ENCODE measurements around the gene JCHAIN.
A peak's percentile ranks its signal among the peaks of the same experiment; 100 is the strongest.
"Not testable (repeated sequence)": the region's sequence is repeated elsewhere in the genome, so short reads cannot be mapped to it uniquely, and the experiment has no call there.

JCHAIN gene

DNA sequence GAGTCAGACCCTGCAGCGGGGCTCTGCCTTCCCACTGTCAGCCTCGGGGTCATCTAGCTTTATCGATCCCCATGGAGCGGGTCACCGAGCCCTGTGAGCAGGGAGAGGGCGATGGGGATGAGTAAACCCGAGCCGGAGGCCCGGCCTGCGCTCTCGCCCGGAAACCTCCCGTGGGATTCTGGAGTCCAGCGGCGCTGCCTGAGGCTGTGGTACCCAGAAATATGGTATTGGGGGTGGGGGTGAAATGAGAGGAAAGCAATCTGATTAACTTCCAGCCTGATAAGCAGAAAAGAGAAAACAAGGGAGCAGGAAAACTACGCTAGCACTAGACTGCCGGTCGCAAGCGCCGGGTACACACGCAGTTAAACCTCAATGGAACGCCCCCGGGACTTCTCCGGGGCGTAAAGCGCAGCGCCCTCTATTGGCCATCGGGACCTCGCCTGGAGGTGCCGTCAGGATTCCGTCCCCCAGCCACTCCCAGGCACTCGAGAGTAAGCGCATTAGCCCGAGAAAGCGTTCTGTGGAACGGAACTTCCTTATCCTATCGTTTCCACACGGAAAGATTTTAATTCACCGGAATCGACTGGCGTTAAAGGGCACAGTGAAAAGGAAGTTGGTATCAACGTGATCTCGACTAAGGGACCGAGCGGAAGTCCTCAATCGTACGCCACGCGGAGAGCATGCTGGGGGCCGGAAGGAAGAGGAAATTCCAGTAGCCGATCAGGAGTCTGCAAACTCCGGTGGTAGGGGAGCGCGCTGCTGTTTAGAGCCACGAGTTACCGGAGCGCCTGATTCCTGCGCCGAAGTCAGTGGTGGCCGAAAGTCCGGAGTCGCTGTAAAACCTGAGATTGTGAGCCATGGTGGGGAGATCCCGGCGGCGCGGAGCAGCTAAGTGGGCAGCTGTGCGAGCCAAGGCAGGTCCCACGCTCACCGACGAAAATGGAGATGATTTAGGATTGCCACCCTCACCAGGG, 21.8 kb upstream of the JCHAIN start, which contains the start of gene UTP3:
UTP3 (plus strand) TSS at position 712 of the 974 bp plus-strand sequence; CDS start at position 858, 146 bp downstream.
- DNase-seq = peak; percentile 98 to 99

DNA sequence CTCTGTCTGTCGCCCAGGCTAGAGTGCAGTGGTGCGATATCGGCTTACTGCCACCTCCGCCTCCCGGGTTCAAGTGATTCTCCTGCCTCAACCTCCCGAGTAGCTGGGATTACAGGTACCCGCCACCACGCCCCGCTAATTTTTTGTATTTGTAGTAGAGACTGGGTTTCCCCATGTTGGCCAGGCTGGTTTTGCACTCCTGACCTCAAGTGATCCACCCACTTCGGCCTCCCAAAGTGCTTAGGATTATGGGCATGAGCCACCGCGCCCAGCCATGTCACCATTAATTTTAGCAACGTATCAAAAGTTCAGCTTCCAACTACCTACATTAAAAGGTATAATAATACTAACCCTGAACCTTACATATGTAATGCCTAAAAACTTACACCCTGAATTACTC, 21.1 kb upstream of the JCHAIN start:
- DNase-seq = peak in 1 of 2 donors; percentile 32

- DNase-seq = not testable (repeated sequence)
Observed at GRCh38 chr4:70682142-70682541, 15.8 kb upstream of the JCHAIN start.

- DNase-seq = no peak
Observed at GRCh38 chr4:70681704-70682103, 15.4 kb upstream of the JCHAIN start.

DNA sequence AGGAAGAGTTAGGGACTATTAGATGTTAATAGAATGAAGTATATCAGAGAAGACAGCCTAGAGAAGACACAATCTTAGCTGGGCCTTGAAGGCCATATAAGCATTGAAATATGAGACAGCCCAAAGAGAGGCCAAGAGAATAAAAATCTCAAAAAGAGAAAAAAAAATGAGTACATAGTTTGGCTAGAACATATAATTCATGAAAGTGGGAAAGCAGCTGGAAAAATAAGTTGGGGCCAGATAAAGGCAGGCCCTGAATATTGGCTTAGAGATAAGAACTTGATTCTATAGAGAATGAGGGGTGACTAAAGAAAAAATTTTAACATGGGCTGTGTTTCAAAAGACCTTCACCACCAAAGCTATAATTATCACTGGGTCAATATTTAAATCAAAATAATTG, 14.6 kb upstream of the JCHAIN start:
- no peak for DNase-seq

DNA sequence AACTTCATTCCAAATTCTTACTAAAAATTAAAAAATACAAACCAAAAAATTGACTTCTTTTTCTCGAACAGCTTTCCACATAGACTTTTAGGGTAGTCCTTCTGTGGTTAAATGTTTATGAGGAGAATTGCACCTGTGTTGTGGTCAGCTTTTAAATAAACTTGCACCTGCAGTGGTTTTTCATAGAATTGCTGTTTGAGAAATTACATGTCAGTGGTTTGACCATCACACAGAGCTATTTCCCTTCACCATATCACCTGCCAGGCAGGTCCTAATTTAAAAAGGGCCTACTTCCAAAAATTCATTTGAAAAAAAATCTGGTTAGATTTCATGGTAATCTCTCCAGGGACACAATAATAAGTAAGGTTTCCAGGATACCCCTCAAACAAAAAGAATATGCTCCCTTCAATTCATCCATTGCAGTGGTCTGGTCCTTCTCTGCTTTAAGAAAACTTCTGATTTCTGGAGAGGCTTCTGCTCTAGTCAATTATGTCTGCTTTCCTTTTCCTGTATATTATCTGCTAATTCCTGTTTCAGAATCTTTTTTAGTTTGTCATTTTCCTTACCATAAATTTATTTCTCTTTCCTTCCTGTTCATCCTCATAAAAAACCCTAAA, 12.2 kb upstream of the JCHAIN start:
- no peak for DNase-seq

DNA sequence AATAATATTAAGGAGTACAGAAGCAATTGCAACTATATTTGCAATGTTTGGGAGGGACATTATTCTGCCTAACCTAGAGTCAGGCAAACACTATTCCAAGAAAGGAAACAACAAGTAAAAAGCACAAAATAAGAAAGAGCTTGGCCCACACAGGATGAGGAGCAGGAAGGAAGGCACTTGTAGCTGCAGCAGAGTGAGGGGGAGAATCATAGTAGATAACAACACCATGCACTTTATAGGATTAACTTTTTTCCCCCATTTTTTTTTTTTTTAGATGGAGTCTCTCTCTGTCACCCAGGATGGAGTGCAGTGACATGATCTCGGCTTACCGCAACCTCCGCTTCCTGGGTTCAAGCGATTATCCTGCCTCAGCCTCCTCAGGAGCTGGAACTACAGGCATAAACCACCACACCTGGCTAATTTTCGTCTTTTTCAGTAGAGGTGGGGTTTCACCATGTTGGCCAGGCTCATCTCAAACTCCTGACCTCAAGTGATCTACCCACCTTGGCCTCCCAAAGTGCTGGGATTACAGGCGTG, 10.3 kb upstream of the JCHAIN start:
- no peak for DNase-seq

GRCh38 chr4:70674731-70675130, 8.4 kb upstream of the JCHAIN start:
- DNase-seq = no peak

GRCh38 chr4:70674191-70674590, 7.9 kb upstream of the JCHAIN start:
- no peak for DNase-seq

- peak; percentile 51 for DNase-seq
Observed at GRCh38 chr4:70671091-70671490, 4.8 kb upstream of the JCHAIN start.

DNA sequence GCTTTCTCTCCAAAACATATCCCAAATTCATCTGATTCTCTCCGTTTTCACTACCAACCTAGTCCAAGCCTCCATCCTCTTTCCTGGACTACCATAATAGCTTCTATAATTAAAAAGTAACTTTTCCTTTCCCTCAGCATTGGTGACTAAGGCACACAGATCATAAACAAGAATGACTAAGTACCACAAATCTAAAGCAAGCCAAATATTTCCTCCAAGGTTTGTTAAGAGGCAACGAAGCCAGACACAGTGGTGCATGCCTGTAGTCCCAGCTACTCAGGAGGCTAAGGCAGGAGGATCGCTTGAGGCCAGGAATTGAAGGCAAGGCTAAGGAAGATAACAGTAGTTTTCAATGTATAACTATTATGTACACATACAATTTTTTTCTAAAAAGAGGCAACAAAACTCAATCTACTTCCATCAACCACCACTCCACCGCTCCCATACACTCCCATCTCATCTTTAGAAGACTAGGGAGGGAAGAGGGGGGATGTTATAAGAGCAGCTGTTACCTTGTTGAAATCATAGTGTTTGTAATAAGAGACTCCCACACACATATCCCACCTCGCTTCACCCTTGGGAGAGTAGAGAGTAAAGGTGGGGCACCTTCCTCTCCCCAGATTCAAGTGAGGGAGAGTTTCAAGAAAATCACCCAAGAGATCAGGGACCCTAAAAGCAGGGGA, 4.2 kb upstream of the JCHAIN start:
- DNase-seq = no peak

DNA sequence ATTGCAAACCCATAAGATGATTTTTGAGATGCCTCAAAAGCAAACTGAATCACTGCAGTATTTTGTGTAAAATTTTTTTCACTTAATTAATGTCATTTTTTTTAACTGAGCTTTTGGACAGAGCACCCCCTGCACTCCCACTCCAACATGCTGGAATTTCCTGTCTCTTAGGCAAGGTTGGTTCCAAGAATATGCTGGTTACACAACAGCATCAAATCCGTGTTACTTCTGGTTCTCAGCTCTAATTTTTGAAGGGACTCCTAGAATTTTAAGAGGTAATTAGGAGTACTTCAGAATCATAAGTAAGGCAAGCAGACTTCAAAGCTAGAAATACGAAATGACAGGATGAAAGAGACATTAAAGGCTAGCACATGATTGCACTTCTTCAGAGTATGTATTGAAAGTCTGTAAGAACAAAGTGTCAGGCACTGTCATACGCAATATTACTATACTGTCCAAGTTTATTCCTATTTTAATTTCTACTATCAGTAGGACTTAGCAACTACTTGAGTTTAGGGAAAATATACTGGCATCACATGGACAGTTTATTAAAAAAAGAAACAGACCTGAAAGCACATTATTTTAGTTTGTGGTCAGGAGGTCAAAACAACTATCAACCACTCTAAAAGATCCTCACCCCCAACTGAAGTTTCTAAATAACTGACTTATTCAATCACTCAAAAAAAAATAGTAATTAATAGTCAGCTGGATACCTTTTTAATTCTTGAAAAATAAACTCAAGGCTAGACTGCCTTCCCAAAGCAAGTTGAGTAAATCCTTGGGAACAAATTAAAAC, 1.6 kb upstream of the JCHAIN start:
- peak; percentile 64 to 70 for DNase-seq

GRCh38 chr4:70661309-70661922, 4.9 kb downstream of the JCHAIN start:
- not testable (repeated sequence) for DNase-seq

GRCh38 chr4:70660106-70660505, 6.2 kb downstream of the JCHAIN start:
- no peak for DNase-seq

DNA sequence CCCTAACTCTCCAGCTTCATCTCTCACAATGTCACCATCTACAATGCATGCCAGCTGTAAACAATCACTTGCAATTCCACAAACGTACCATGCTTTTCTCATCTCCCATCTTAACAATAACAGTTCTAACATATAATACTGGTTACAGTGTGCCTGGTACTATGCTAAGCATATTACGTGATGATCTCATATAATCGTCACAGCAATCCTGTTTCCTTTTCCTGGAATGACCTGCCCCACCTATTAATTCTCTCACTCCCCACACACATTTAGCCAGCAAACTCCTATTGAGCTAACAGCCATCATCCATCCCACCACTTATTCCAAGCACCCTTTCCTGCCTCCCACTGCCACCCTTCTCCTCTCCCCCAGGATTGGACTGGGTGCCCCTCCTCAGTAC, 7.9 kb downstream of the JCHAIN start:
- DNase-seq = no peak

GRCh38 chr4:70657326-70657725, 9.0 kb downstream of the JCHAIN start:
- no peak for DNase-seq

DNA sequence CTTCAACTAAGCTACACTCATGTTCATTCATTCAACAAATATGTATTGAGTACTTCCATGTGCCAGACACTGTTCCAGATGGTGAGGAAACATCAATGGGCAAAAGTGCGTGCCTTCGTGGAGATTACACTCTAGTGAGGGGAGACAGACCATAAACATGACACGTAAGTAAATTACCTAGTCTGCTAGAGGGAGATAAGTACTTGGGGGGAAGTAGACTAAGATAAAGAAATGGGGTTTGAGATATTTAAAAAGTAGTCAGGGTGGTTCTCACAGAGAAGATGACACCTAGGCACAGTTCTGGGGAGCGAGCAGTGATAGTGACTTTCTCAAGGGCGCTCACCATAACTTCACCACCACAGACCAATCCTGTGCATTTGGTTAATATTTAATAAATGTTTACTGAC, 11.7 kb downstream of the JCHAIN start:
- DNase-seq = no peak

DNA sequence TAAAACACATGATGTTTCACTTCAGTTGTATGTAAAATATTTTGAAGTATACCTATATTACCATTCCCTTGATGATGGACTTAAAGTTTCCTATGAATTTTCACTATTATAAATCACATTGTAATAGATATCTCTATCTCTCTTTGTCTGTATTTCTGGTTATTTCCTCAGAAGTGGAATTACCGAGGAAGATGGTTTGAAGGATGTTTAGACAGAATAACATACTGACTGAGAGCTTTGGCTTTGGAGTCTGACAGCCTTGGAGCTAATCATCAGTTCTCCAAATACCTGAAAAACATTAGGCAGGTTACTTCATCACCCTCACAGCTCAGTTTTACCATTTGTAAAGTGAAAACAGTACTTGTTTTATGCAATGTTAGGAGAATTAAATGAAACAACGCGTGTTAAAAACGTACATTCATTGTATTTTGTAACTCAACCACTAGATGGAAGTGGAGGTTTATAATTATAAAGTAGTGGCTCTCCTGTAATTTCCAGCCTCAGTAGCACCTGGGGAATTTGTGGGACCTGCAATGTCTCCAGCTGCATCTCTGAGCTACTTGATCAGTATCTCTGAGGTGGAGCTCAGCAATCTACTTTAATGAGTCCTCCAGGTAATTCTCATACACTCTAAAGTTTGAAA, 14.3 kb downstream of the JCHAIN start:
- peak; percentile 35 to 65 for DNase-seq

GRCh38 chr4:70650741-70651140, 15.6 kb downstream of the JCHAIN start:
- not testable (repeated sequence) for DNase-seq

GRCh38 chr4:70640192-70640591, 26.1 kb downstream of the JCHAIN start:
- no peak for DNase-seq

DNA sequence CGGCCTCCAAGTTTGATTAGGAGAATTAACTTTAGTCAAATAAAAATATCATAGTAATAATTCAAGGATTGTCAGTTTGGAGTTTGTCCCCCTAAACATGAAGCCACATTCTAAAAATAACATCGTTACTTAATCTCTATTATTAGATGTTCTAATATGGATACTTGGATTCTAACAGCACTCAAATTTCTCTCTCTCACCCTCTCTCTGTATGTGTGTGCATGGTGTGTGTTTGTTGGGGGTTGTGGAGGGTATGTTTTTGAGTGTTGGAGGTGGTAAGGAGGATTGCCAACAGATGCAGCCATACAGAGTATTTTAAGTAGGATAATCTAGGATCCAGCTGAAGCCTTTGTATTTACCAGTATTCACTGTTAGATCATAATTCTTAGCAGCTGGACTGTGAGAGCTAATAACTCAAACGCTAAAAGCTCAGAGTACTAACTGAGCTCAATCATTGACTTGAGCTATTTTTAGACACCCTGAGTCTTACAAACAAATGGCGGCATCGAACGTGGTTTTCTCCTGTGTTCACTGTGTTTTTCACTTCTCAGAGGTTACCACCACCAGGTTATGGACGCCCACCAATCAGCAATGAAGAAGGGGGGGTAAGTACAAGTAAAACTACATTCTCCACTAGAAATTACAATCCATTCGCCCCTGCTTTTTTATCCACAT, 28.9 kb downstream of the JCHAIN start:
- DNase-seq = no peak

All from inflammatory macrophage treated with lipopolysaccharide for 1 hour (primary cell).